HG02938 (cell line): Measurements from ENCODE around the gene GADD45GIP1.
"Not testable (repeated sequence)": the region's sequence is repeated elsewhere in the genome, so short reads cannot be mapped to it uniquely, and the experiment has no call there.

Experiments
- ATAC-seq: cut with Tn5 transposase; IDR thresholded peaks from one replicate; pipeline ENCODE4 v1.9.1; 2021; ENCODE audit warnings: mild to moderate bottlenecking, moderate library complexity; ENCODE audit not compliant: unreplicated experiment

Gene GADD45GIP1

DNA sequence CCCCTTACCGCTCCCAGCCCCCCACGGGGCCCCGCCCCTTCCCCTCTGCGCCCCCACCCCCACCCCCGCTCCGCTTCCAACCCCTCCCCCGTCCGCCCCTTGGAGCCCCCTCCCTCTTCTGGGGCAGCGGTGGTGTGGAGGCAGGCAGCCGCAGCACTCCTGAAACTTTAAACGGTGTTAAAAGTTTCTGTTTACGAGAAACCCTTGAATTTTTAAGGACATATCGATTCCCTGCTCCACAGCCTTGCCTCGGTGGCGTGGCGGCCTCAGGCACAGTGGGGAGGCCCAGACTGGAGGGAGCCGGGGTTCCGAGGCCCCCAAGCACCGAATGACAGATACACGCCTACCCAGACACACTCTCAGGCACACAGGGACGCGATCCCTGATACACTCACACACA, 33.4 kb upstream of the GADD45GIP1 start:
- no peak for ATAC-seq

DNA sequence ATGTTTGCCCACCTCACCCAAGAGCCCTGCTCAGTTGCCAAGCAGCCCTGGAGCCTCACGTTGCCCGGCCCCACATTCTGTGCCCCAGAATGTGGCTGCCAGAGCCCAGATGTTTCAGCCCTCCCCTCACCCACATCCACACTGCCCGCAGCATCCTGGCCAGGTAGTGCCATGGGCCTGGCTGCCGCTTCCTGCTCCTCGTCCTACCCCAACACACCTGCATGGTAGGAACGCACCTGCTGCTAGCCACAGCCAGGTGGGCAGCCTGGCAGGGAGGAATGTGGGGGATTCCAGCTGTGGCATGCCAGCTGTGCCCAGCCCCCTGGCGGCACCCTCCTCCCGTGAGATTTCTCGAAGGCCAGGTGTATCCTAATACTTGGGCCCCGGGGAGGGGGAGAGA, 30.8 kb upstream of the GADD45GIP1 start:
- ATAC-seq = no peak

- no peak for ATAC-seq
Observed at GRCh38 chr19:12987190-12987589, 30.2 kb upstream of the GADD45GIP1 start.

DNA sequence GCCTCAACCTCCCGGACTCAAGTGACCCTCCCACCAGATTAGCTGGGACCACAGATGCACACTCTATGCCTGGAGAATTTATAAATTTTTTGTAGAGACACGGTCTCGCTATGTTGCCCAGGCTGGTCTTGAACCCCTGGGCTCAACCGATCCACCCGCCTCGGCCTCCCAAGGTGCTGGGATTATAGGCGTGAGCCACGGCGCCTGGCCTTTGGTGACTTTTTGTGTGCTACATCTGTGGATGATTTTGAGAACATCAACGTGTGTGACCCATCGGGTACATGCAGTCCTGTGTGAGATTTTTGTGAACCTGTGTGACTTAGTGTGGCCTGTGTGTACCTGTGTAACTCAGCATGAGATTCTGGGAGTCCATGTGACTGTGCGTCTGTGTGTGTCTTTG, 29.7 kb upstream of the GADD45GIP1 start:
- no peak for ATAC-seq

DNA sequence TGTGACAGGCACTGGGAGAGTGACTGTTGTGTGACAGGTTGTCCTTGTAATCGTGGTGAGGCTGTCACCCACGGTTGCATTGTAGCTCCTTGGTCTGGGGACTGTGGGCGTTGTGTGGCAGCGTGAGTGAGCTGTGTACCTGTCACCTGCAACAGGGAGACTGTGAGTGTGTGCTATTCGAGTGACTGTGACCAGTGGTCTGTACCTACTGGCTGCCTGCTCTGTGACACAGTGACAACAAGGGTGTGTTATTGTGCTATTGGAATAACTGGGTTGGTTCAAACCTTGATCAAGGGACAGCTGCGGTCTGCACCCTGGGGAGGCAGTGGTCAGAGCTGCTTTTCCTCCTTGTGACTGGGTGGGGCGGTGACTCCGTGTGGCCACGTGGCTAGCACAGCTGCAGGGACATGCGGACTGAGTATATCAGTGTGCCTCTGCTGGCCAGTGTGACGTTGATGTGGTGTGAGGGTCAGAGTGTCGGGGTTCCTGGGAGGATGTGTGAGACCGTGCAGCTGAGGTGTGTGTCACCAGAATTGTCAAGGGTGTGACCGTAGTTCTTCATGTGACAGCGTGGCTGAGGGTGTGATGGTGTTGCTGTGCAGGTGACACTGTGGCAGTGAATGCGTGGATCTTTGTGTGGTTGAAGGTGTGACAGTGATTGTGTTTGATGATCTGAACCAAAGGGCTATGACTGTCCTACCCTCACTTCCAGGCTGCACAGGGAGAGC, 28.2 kb upstream of the GADD45GIP1 start:
- no peak for ATAC-seq

DNA sequence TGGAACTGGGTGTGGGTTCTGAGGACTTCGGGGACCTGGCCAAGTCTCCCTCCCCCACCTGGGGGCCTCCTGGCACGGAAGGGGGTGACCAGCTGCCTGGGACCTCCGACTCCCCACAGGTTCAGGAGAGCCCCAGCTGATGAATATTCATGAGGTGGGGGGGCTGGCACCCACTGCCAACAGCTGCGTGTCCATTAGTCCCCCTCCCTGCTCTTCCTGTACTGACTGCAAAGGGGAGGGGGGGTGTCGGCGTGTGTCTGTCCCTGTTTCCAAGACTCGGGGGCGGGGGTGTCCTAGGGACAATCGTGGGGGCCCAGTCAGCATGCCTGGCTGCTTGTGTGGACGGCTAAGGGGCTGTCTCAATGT, 27.6 kb upstream of the GADD45GIP1 start:
- ATAC-seq = no peak

DNA sequence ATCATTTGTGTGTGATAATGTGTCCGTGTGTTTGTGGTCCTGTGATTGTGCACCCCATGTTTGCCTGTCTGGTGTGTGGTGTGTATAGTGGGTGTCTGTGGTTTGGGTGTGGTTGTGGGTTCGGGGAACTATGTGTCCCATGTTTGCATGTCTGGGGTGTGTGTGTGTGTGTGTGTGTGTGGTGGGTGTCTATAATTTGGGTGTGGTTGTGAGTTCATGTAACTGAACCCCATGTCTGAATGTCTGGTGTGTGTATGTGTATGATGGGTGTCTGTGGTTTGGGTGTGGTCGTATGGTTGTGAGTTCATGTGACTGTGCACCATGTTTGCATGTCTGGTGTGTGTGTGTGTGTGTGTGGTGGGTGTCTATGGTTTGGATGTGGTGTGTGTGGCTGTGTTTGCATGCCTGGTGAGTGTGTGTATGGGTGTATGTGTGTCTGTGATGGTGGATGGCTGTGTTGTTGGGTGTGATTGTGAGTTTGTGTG, 27.2 kb upstream of the GADD45GIP1 start:
- no peak for ATAC-seq

DNA sequence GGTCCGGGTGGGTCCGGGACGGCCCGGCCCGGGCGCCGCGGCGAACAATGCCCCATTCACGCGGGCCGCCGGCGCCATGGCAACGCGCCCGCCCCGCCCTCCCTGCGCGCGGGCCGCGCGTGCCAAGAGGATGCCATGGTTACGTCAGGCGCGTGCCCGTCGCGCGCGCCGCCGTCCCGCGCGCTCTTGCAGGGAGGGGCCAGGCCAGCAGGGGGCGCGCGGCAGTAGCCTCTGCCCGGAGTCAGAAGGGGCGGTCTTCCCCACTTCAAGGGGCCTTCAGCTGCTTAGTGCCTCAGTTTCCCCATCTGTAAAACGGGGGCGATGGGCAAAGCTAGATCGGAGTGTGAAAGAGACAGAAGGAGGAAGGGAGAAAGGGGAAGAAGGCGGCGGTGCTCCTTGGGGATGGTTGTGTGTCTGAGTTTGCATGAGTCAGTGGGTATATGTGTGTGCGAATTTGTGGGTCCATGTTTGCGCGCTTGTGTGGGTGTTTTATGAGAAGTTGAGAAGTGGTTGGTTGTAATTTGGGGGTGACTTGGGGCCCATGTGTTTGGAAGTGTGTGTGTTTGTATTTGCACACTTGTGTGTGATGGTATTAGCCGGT, 26.6 kb upstream of the GADD45GIP1 start:
- ATAC-seq = no peak

- ATAC-seq = no peak
Observed at GRCh38 chr19:12983091-12983490, 26.1 kb upstream of the GADD45GIP1 start.

DNA sequence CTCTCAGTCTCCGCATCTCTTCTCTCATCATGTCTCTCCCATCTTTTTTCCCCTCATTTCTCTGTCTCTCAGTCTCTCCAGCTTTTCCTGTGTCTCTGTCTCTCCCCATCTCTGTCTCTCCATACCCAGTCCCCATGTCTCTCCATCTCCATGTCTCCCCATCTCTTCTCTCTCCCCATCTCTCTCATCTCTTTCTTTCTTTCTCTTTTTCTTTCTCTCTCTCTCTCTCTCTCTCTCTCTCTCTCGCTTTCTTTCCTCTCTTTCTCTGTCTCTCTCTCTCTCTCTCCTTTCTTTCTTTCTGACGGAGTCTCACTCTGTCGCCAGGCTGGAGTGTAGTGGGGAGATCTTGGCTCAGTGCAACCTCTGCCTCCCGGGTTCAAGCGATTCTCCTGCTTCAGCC, 25.6 kb upstream of the GADD45GIP1 start:
- ATAC-seq = no peak

DNA sequence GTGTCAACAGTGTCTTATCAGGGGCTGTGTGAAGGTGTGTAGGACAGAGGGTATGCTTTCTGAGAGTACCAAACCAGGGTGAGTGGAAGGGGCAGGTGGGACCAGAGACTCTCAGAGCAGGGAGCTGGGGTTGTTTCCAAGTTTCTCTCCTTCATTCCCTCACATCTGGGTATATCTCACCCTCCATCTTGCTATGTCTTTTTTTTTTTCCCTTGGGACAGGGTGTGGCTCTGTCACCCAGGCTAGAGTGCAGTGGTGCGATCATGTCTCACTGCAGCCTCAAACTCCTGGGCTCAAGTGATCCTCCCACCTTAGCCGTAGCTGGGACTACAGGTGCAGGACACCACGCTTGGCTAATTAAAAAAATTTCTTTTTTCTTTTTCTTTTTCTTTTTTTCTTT, 23.0 kb upstream of the GADD45GIP1 start:
- no peak for ATAC-seq

DNA sequence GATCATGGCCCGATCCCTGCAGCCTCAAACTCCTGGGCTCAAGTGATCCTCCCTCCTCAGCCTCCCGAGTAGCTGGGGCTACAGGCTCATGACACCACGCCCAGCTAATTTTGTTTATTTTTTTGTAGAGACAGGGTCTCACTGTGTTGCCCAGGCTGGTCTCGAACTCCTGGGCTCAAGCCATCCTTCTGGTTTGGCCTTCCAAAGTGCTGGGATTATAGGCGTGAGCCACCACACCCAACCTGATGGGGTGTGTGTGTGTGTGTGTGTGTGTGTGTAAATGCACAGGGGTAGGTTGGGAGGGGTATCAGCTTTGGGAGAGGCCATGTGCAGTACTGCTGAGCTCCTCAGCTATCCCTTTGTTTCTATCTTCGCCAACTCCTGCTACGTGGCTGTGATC, 19.1 kb upstream of the GADD45GIP1 start:
- not testable (repeated sequence) for ATAC-seq

- no peak for ATAC-seq
Observed at GRCh38 chr19:12975221-12975741, 18.3 kb upstream of the GADD45GIP1 start.

- ATAC-seq = no peak
Observed at GRCh38 chr19:12974301-12975220, 17.5 kb upstream of the GADD45GIP1 start.

- ATAC-seq = no peak
Observed at GRCh38 chr19:12973236-12973635, 16.2 kb upstream of the GADD45GIP1 start.

DNA sequence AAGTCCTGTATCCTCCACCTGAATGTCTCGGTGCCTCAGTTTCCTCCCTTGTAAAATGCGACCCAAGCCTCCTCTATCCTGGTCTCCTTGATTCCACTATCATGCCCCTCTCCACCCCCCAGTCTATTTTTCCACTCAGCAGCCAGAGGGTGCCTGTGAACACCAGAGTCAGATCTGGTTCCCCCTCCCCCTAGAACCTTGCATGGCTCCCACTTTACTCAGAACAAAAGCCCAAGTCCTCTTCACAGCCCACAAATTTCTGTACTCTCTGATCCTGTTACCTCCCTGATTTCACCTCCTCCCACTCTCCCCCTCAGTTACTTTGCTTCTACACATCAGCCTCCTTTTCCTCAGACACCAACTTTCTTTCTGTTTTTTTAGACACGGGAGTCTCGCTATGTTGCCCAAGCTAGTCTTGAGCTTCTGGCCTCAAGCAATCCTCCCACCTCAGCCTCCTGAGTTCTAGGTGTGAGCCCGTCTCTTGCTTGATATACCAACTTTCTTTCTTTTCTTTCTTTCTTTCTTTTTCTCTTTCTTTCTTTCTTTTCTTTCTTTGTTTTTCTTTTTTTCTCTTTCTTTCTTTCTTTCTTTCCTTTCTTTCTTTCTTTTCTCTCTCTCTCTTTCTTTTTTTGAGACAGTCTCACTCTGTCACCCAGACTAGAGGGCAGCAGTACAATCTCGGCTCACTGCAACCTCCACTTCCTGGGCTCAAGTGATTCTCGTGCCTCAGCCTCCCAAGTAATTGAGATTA, 13.2 kb upstream of the GADD45GIP1 start:
- no peak for ATAC-seq

DNA sequence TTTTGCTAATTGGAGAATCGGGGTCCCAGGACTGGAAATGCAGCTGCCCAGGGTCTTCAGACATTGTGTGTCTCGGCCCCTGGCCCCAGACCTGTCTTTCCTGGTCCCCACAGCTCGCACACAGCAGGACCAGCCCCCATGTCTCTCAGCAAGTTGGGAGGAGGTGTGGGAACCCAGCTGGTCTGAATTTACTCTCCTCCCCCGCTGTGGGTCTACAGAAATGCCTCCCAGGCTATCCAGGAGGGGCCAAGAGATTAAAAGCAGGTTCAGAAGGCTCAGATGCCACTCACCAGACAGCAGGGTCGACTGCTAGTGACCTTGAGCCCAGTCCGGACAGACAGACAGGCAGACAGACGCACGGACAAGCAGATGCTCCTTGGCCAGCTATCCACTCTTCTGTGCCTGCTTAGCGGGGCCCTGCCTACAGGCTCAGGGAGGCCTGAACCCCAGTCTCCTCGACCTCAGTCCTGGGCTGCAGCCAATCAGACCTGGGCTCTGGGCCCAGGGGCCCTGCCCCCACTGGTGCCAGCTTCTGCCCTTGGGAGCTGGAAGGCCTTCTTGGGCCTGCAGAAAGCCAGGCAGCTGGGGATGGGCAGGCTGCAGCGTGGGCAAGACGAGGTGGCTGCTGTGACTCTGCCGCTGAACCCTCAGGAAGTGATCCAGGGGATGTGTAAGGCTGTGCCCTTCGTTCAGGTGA, 12.4 kb upstream of the GADD45GIP1 start, which contains the start of gene DAND5:
TSS of gene DAND5 (plus strand) at position 285 of the 697 bp plus-strand sequence. CDS start at position 370, 85 bp downstream.
- ATAC-seq = no peak

GRCh38 chr19:12967907-12968306, 10.9 kb upstream of the GADD45GIP1 start:
- no peak for ATAC-seq

DNA sequence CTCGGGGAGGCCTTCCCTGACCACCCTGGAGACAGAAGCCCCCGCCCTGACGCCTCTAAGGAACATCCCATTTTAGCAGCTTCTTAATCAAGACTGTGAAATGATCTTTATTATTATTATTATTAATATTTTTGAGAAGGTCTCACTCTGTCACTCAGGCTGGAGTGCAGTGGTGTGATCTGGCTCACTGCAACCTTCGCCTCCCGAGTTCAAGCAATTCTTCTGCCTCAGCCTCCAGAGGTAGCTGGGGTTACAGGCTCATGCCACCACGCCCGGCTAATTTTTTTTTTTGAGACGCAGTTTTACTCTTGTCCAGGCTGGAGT, 8.8 kb upstream of the GADD45GIP1 start:
- ATAC-seq = no peak
